WERI-Rb-1 (cell line): Measurements from ENCODE around the gene GLCE.

Source experiments
- DNase-seq: peaks from one replicate; pipeline ENCODE4 v3.0.0-alpha.2; 2020
- H3K27ac ChIP-seq: fragments of 250-450 bp; sonication (Bioruptor Pico); 2 replicates; pipeline ENCODE4 v1.5.1; 2020; ENCODE audit warnings: mild to moderate bottlenecking, moderate library complexity
- H3K27me3 ChIP-seq: fragments of 250-450 bp; sonication (Bioruptor Pico); 2 replicates; pipeline ENCODE4 v1.5.1; 2021; ENCODE audit warnings: mild to moderate bottlenecking, low read depth, moderate library complexity; ENCODE audit not compliant: insufficient read depth, severe bottlenecking
- H3K36me3 ChIP-seq: fragments of 250-450 bp; sonication (Bioruptor Pico); 2 replicates; pipeline ENCODE4 v1.5.1; 2020; ENCODE audit warnings: mild to moderate bottlenecking, moderate library complexity
- H3K4me3 ChIP-seq: 2 replicates; pipeline ENCODE4 v1.5.1; 2011; ENCODE audit warnings: low read depth, mild to moderate bottlenecking, control low read depth, low read length
- H3K9me3 ChIP-seq: fragments of 250-450 bp; sonication (Bioruptor Pico); 2 replicates; pipeline ENCODE4 v1.5.1; 2021; ENCODE audit warnings: mild to moderate bottlenecking, moderate library complexity; ENCODE audit not compliant: severe bottlenecking
- TF ChIP-seq, protein P1 (sequence below): IDR thresholded peaks from 2 replicates; pipeline ENCODE4 v1.5.1; 2011; ENCODE audit warnings: low read depth, mild to moderate bottlenecking, control low read depth, inconsistent platforms, low read length

Gene GLCE

DNA sequence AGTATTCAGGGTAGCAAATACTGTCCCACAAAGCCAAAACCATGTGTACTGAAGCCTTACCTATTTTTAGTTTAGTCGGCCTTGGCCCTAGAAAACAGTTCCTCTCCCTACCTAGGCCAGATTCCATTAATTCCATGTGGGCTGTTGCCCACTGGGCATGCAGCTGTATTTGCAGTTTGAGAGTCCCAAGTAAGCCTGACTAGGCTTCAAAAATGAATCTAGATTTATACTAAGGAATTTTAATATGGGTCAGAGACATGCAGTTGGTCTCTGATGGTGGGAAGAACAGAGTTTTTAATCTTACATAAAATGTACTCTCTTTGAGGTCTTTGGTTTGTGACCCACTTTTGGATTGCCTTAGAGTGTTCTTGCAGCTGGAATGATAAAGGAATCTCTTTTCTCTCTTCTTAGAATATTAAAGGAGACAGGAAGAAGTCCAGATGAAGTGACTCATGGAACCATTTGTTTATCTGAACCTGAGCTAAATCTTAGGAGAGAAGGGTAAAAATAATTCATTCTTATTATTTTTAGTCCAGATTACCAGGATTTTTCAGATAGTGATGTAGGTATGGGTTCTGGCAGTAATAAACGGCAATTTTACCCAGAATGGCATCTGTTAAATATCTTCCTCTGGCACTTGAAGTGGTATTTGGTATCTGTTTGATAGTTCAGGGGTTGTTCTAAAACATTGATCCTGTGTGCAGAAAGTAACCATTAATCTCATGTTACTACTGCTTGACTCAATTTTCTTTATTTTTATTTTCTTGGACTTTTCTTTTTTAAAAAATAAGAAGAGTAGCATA is 33.8 kb downstream of the GLCE start:
- Histone ChIP-seq H3K36me3 (peaks cover 12% of the 10 kb centered on the region), H3K9me3 (no peaks in the 10 kb centered on the region), H3K27ac (no peak overlapping the region), H3K27me3 (no peaks in the 10 kb centered on the region), H3K4me3 (no peak overlapping the region)
- TF ChIP-seq, protein P1, sequence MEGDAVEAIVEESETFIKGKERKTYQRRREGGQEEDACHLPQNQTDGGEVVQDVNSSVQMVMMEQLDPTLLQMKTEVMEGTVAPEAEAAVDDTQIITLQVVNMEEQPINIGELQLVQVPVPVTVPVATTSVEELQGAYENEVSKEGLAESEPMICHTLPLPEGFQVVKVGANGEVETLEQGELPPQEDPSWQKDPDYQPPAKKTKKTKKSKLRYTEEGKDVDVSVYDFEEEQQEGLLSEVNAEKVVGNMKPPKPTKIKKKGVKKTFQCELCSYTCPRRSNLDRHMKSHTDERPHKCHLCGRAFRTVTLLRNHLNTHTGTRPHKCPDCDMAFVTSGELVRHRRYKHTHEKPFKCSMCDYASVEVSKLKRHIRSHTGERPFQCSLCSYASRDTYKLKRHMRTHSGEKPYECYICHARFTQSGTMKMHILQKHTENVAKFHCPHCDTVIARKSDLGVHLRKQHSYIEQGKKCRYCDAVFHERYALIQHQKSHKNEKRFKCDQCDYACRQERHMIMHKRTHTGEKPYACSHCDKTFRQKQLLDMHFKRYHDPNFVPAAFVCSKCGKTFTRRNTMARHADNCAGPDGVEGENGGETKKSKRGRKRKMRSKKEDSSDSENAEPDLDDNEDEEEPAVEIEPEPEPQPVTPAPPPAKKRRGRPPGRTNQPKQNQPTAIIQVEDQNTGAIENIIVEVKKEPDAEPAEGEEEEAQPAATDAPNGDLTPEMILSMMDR = no peak
- DNase-seq = no peak

DNA sequence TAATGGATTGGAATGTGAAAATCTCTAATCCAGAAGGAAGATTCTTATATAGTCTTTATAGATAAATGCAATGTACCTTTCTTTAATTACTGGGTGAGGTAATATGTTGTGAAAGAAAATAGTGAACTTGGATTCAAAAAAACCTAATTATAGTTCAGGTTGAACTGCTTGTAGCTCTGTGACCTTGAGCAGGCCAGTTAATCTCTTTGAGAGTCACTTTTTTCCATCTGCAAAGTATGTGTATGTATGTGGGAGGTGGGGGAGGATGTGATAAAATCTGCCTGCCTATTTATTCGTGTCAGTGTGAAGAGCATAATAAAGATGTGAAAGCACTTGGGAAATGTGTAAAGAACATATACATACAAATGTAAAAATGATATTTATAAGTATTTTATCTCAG is 34.4 kb downstream of the GLCE start:
- H3K4me3 ChIP-seq = no peak overlapping the region
- no peaks in the 10 kb centered on the region for H3K9me3 ChIP-seq
- TF ChIP-seq, protein P1 = no peak
- DNase-seq = no peak
- H3K36me3 ChIP-seq = peaks cover 12% of the 10 kb centered on the region
- no peaks in the 10 kb centered on the region for H3K27me3 ChIP-seq
- H3K27ac ChIP-seq = no peak overlapping the region

DNA sequence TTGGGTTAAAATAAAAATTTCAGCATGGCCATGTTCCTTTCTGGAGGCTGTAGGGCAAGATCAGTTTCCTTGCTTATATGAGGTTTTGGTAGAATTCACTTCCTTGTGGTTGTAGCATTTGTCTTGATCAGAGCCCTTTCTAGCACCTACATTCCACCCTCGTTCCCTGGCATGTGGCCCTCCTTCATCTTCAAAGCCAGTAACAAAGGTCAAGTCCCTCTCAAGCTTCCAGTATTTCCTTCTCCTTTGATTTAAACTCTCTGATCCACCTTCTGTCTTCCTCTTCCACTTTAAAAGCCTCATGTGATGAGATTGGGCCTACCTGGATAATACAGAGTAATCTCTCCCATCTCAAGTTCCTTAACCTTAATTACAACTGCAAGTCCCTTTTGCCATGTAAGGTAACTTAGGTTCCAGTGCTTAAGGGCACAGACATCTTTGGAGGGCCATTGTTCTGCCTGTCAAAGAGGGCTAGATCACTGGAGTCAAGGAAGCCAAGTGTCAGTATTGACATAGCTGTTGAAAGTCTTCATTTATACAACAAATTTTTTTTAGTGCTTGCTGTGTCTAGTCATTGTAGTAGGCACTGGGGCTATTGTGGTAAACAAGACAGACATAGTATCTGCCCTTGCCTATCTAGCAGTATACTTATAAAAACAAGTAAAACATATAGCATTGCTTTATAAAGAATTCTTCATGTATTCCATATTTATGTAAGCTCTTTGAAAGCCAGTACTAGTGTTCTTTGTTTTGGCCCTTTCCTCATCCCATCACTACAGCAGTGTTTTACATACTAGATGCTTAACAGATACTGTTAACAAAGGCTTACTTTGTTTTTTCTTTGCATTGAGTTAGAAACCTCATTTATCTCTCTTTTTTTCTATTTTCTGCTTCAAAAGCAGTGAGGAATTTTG is 40.7 kb downstream of the GLCE start:
- Histone ChIP-seq H3K4me3 (no peak overlapping the region), H3K27ac (no peak overlapping the region), H3K36me3 (peaks cover 12% of the 10 kb centered on the region), H3K9me3 (no peaks in the 10 kb centered on the region), H3K27me3 (no peaks in the 10 kb centered on the region)
- no peak for DNase-seq
- TF ChIP-seq, protein P1 = no peak

DNA sequence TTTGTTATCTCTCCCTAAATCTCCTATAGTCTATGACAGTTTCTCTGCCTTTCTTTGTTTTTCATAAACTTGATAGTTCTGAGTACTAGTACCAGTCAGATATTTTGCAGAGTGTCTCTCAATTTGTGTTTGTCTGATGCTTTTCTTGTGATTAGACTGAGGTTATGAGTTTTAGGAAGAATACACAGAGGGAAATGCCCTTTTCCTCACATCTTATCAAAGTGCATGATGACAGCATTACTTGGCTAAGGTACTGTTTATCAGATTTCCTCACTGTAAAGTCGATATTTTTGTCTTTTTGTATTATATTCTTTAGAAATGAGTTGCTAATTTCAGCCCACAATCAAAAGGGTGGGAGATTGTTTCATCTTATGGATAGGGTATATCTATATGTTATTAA is 45.6 kb downstream of the GLCE start:
- DNase-seq = no peak
- Histone ChIP-seq H3K36me3 (no peaks in the 10 kb centered on the region), H3K27me3 (no peaks in the 10 kb centered on the region), H3K27ac (no peak overlapping the region), H3K9me3 (no peaks in the 10 kb centered on the region), H3K4me3 (no peak overlapping the region)
- TF ChIP-seq, protein P1 = no peak

DNA sequence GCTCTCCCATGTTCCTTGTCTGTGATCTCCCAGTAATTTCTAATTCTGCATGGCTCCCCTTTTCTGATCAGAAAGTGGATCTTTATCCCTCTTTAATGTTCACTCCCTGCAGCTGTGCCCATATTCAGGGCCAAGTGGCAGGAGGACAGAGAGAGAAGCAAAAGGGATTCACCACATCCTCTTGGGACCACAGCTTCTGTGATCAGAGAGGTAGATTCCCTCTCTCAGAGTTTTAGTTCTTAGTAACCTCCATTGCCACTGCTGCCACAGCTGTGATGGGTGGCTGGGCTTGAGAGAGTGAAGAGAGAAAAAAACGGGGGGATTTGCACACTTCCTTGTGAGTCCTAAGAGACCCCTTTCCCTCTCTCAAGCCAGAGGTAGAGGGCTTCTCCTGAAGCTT is 49.2 kb downstream of the GLCE start:
- TF ChIP-seq, protein P1 = no peak
- Histone ChIP-seq H3K4me3 (no peak overlapping the region), H3K36me3 (no peaks in the 10 kb centered on the region), H3K27ac (no peak overlapping the region), H3K27me3 (no peaks in the 10 kb centered on the region), H3K9me3 (no peaks in the 10 kb centered on the region)
- DNase-seq = no peak
